ENCODE results near the gene FAM241A. TPM values are rescaled to one million over a fixed set of nuclear protein-coding genes. Genes with fewer than 3 reads are reported as not detected.

The FAM241A gene
- 0.03 TPM in 1 of 2 replicates, not detected in the other for total RNA-seq (ENCODE audit: low replicate concordance)

DNA sequence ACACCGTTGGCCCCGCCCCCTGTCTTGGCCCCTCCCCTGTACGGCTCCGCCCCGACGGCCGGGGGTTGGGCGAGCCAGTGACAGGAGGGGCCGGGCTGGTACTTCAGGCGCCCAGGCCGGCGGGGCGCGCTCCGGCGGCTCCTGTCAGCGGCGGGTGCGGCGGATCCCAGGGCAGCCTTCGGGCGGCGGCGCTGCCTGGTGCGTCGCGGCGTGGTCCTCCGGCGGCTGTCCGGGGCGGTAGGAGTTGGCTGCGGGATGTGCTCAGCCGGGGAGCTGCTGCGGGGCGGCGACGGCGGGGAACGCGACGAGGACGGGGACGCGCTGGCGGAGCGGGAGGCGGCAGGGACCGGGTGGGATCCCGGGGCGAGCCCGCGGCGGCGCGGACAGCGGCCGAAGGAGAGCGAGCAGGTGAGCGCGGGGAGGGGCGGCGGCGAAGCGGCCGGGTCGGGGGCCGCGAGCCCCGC, at the start of gene FAM241A:
Gene FAM241A, plus strand, starts transcription at position 129 of the 464 bp plus-strand sequence. Its CDS starts 127 bp downstream, at position 256.
- H3K4me1 Mint-ChIP-seq = peaks cover 14% of the 10 kb centered on the region
- peak; percentile 93 for DNase-seq (ENCODE audit: low spot score)
- H3K4me3 ChIP-seq = peak within 1 kb of the TSS; percentile 66
- no peaks in the 10 kb centered on the region for H3K36me3 ChIP-seq
- H3K4me3 Mint-ChIP-seq = peak within 1 kb of the TSS; percentile 93
- H3K27ac Mint-ChIP-seq = no peak within 1 kb of the TSS
- no peaks in the 10 kb centered on the region for H4K20me1 ChIP-seq (ENCODE audit: low read depth)
- H3K36me3 Mint-ChIP-seq = no peaks in the 10 kb centered on the region
- no peaks in the 10 kb centered on the region for H3K4me1 ChIP-seq
- H3F3A ChIP-seq (ENCODE audit: low read depth) = peaks cover 14% of the 10 kb centered on the region
- no peak within 1 kb of the TSS for H3K27ac ChIP-seq
- peaks cover 46% of the 10 kb centered on the region for H3K27me3 ChIP-seq
- no peaks in the 10 kb centered on the region for H3K9me3 Mint-ChIP-seq
- H3K27me3 Mint-ChIP-seq (ENCODE audit: insufficient read depth, low read depth) = peaks cover 12% of the 10 kb centered on the region
- H3K79me2 ChIP-seq (ENCODE audit: low read depth) = no peaks in the 10 kb centered on the region
- no peak within 1 kb of the TSS for H3K9ac ChIP-seq
- no peak for TF ChIP-seq EZH2 (IDR thresholded peaks at IDR 0.05)
- TF ChIP-seq, protein P1, sequence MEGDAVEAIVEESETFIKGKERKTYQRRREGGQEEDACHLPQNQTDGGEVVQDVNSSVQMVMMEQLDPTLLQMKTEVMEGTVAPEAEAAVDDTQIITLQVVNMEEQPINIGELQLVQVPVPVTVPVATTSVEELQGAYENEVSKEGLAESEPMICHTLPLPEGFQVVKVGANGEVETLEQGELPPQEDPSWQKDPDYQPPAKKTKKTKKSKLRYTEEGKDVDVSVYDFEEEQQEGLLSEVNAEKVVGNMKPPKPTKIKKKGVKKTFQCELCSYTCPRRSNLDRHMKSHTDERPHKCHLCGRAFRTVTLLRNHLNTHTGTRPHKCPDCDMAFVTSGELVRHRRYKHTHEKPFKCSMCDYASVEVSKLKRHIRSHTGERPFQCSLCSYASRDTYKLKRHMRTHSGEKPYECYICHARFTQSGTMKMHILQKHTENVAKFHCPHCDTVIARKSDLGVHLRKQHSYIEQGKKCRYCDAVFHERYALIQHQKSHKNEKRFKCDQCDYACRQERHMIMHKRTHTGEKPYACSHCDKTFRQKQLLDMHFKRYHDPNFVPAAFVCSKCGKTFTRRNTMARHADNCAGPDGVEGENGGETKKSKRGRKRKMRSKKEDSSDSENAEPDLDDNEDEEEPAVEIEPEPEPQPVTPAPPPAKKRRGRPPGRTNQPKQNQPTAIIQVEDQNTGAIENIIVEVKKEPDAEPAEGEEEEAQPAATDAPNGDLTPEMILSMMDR (IDR thresholded peaks at IDR 0.05) = no peak
- H3K9me3 ChIP-seq (ENCODE audit: low read depth) = no peaks in the 10 kb centered on the region
- H2AFZ ChIP-seq (replicated peaks) = peak within 1 kb of the TSS; percentile 97
- H3K4me2 ChIP-seq = peak within 1 kb of the TSS; percentile 96

DNA sequence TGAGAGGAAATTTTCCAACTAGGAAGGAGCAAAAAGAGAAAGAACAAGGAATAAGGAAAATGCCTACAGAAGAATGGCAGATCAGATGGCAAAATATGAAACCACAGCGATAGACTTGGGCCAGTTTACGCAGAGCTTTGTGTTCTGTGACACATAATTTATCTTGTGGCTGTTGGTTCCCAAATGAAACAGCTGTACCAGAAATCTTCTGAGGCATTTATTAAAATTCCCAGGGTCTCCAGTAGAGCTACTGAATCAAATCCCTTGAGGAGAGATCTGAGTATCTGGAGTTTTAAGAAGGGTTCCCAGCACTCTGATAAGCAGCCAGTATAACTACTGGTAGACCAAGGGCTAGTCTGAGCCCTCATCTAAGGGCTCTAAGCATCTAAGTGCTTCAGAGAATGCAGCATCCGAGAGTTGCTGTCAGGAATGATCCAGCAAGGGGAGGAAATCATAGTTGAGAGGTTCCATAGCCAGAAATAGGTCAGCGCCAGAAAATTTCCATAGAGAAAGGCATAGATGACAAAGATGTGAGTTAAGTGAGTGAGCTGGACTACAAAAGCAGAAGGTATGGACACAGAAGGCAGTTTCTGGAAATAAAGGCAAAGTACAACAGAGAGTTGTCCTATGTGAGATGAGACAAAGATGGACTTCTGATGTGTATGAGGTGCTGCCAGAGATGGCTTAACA, 46.3 kb upstream of the FAM241A start:
- Mint-ChIP-seq H3K4me3 (no peak overlapping the region), H3K36me3 (no peaks in the 10 kb centered on the region), H3K9me3 (no peaks in the 10 kb centered on the region), H3K27ac (no peak overlapping the region), H3K27me3 (ENCODE audit: insufficient read depth, low read depth) (peaks cover 3% of the 10 kb centered on the region), H3K4me1 (no peaks in the 10 kb centered on the region)
- Histone ChIP-seq H3K36me3 (no peaks in the 10 kb centered on the region), H3K4me3 (no peak overlapping the region), H4K20me1 (ENCODE audit: low read depth) (no peaks in the 10 kb centered on the region), H3K9me3 (ENCODE audit: low read depth) (no peaks in the 10 kb centered on the region), H3K4me1 (peaks cover 6% of the 10 kb centered on the region), H3K27me3 (peaks cover 4% of the 10 kb centered on the region), H2AFZ (replicated peaks) (peak overlapping the region; percentile 86), H3K27ac (no peak overlapping the region), H3F3A (ENCODE audit: low read depth) (peaks cover 4% of the 10 kb centered on the region), H3K4me2 (peak overlapping the region; percentile 27), H3K9ac (no peak overlapping the region), H3K79me2 (ENCODE audit: low read depth) (no peaks in the 10 kb centered on the region)
- TF ChIP-seq EZH2 (IDR thresholded peaks at IDR 0.05) = no peak
- TF ChIP-seq, protein P1 (IDR thresholded peaks at IDR 0.05) = no peak
- TF ChIP-seq EZH2phosphoT487 (IDR thresholded peaks at IDR 0.05) = no peak
- DNase-seq (ENCODE audit: low spot score) = no peak

DNA sequence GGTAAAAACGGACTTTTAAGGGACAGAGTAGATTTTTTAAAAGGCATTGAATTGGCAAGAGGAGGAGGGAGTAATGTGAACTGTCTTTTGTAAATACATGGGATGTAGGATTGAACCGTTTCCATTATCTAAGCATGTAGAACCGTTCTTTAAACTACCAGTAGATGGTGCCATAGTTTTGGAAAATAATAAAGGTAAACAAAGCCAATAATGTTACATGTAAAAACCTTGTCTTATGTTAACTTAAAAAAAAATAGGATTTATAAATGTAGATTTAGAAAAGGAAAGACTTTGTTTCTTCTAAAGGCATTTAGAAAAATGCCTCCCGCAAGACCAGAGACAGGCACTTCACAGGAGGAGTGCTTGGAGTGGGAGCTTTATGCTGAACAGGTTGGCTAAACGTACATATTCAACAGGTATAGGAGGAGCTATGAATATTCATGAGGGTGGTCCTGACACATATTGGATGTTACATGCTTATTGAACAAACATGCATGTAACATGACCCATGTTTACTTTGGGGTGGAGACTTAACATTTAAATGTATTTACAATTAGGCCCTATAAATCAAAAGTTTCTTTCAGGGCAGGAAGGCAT, 45.5 kb upstream of the FAM241A start:
- Histone ChIP-seq H3K9me3 (ENCODE audit: low read depth) (no peaks in the 10 kb centered on the region), H3K9ac (no peak overlapping the region), H3F3A (ENCODE audit: low read depth) (peaks cover 4% of the 10 kb centered on the region), H2AFZ (replicated peaks) (peak overlapping the region; percentile 86), H3K4me1 (peaks cover 6% of the 10 kb centered on the region), H3K4me2 (peak overlapping the region; percentile 27), H3K79me2 (ENCODE audit: low read depth) (no peaks in the 10 kb centered on the region), H4K20me1 (ENCODE audit: low read depth) (no peaks in the 10 kb centered on the region), H3K36me3 (no peaks in the 10 kb centered on the region), H3K27me3 (peaks cover 4% of the 10 kb centered on the region), H3K27ac (no peak overlapping the region), H3K4me3 (no peak overlapping the region)
- H3K27ac Mint-ChIP-seq = no peak overlapping the region
- TF ChIP-seq EZH2 (IDR thresholded peaks at IDR 0.05) (no peak), EZH2phosphoT487 (IDR thresholded peaks at IDR 0.05) (no peak)
- TF ChIP-seq, protein P1 (IDR thresholded peaks at IDR 0.05) = peak; percentile 78
- no peaks in the 10 kb centered on the region for H3K9me3 Mint-ChIP-seq
- H3K4me3 Mint-ChIP-seq = no peak overlapping the region
- peak; percentile 41 for DNase-seq (ENCODE audit: low spot score)
- H3K4me1 Mint-ChIP-seq = no peaks in the 10 kb centered on the region
- H3K36me3 Mint-ChIP-seq = no peaks in the 10 kb centered on the region
- H3K27me3 Mint-ChIP-seq (ENCODE audit: insufficient read depth, low read depth) = peaks cover 3% of the 10 kb centered on the region

Measured in neural progenitor cell (in vitro differentiated cells).